Lower leg skin (tissue), 3 donors: Measurements from ENCODE around the gene HPS4.

Experiments
- POLR2A ChIP-seq, 2 donors: fragments of 450-650 bp; IDR thresholded peaks; one replicate each; pipeline ENCODE4 v1.6.1; 2016 to 2017; ENCODE audit warnings: antibody characterized with exemption in 2 of 2, mild to moderate bottlenecking in 1 of 2, moderate library complexity in 1 of 2
- TF ChIP-seq, protein P1 (sequence below), 3 donors: fragments of 450-650 bp; IDR thresholded peaks; one replicate each; pipeline ENCODE4 v1.5.1; 2016; ENCODE audit warnings: antibody characterized with exemption in 3 of 3, mild to moderate bottlenecking in 3 of 3, moderate library complexity in 2 of 3

DNA sequence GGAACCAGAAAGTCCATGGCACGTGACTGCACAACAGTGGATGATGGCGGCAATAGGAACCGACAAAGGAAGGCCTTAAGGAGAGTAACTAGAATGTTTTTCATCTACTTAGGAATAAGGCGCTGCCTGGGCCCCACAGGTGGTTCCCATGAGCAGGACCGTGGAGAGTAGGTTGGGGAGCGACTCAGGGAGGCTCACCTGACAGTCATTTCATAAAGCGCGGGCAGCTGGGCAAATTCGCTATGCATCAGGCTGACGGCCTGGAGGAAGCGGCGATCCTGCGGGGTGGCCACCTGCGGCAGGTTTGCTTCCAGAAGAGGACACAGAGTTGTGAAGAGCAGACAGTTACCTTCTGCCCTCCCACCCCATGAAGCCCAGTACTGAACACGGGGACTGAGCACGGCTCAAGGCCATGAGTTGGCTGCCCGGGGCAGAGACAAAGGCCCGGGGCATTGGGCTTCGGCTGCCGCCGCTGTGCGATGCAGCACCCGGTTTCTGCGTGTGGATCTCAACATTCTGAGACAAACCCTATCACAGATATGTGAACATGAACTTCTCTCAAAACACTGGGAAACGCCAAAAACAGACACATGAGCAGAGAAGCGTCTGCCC, 25.8 kb downstream of the HPS4 start:
- TF ChIP-seq, protein P1, sequence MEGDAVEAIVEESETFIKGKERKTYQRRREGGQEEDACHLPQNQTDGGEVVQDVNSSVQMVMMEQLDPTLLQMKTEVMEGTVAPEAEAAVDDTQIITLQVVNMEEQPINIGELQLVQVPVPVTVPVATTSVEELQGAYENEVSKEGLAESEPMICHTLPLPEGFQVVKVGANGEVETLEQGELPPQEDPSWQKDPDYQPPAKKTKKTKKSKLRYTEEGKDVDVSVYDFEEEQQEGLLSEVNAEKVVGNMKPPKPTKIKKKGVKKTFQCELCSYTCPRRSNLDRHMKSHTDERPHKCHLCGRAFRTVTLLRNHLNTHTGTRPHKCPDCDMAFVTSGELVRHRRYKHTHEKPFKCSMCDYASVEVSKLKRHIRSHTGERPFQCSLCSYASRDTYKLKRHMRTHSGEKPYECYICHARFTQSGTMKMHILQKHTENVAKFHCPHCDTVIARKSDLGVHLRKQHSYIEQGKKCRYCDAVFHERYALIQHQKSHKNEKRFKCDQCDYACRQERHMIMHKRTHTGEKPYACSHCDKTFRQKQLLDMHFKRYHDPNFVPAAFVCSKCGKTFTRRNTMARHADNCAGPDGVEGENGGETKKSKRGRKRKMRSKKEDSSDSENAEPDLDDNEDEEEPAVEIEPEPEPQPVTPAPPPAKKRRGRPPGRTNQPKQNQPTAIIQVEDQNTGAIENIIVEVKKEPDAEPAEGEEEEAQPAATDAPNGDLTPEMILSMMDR (IDR thresholded peaks at IDR 0.05): no peak
- no peak for TF ChIP-seq POLR2A (IDR thresholded peaks at IDR 0.05)
